ENCODE data around the gene MYO16.

GRCh38 chr13:109154966-109155761, 525.8 kb downstream of the MYO16 start:
- no peak for TF ChIP-seq GATA2 (IDR thresholded peaks at IDR 0.05; ENCODE audit: low read depth, low read length)
- no peak for TF ChIP-seq GATA3 (IDR thresholded peaks at IDR 0.05; ENCODE audit: low read depth, low read length)
